GM12864 (cell line): ENCODE measurements around the gene NDUFS2.

ENCODE experiments used
- DNase-seq: peaks from one replicate; pipeline ENCODE4 v3.0.0-alpha.2; 2011; ENCODE audit warnings: low read depth
- H3K4me3 ChIP-seq: 2 replicates; pipeline ENCODE4 v1.5.1; 2011; ENCODE audit warnings: mild to moderate bottlenecking, low read depth, low read length, control low read depth
- CTCF ChIP-seq: IDR thresholded peaks from 2 replicates; pipeline ENCODE4 v1.5.1; 2011; ENCODE audit warnings: low read depth, mild to moderate bottlenecking, moderate library complexity, low read length, control low read depth, inconsistent platforms; ENCODE audit errors: missing control alignments

The NDUFS2 gene

GRCh38 chr1:161201836-161202712, at the start of gene NDUFS2:
Gene NDUFS2 (plus strand): TSS chr1:161202367. CDS start chr1:161202386, 19 bp downstream.
- TF ChIP-seq CTCF, result peak; percentile 30
- DNase-seq, result peak; percentile 98
- peak within 1 kb of the TSS; percentile 78 for H3K4me3 ChIP-seq

GRCh38 chr1:161153176-161153575, 49.0 kb upstream of the NDUFS2 start:
- no peak for DNase-seq
- no peak for TF ChIP-seq CTCF
- peak overlapping the region; percentile 74 for H3K4me3 ChIP-seq

GRCh38 chr1:161153682-161154337, 48.4 kb upstream of the NDUFS2 start, which contains the start of gene UFC1:
Gene UFC1 (plus strand): TSS chr1:161153978. CDS start chr1:161153998, 20 bp downstream.
- DNase-seq, result peak; percentile 88
- TF ChIP-seq CTCF, result no peak
- H3K4me3 ChIP-seq, result peak within 1 kb of the TSS; percentile 74

- no peak for DNase-seq
- H3K4me3 ChIP-seq, result no peak overlapping the region
- TF ChIP-seq CTCF, result no peak
These were observed 44.3 kb upstream of the NDUFS2 start for GRCh38 chr1:161157867-161158266.

GRCh38 chr1:161158316-161159010, 43.7 kb upstream of the NDUFS2 start:
- peak overlapping the region; percentile 65 for H3K4me3 ChIP-seq
- no peak for TF ChIP-seq CTCF
- no peak for DNase-seq

- H3K4me3 ChIP-seq, result peak within 1 kb of the TSS; percentile 65
- no peak for DNase-seq
- TF ChIP-seq CTCF, result peak; percentile 49
These were observed 42.9 kb upstream of the NDUFS2 start, which contains the start of gene USP21 for GRCh38 chr1:161159087-161159912. Gene USP21 (plus strand): TSS chr1:161159500. CDS start chr1:161160641, 1,141 bp downstream.
